SU-DHL-6 (cell line): Measurements from ENCODE around the gene TRAT1.

ENCODE experiments used
- H2AFZ ChIP-seq: fragments of 200-600 bp; sonication (generic); 2 replicates; pipeline ENCODE4 v1.6.1; 2014; ENCODE audit warnings: low read depth, mild to moderate bottlenecking, moderate library complexity, mixed read lengths, antibody characterized with exemption, low read length; ENCODE audit not compliant: severe bottlenecking
- H3F3A ChIP-seq: fragments of 200-600 bp; shearing (Covaris generic); 2 replicates; pipeline ENCODE4 v1.6.0; 2016; ENCODE audit warnings: antibody characterized with exemption, mild to moderate bottlenecking; ENCODE audit not compliant: insufficient read depth
- H3K27ac ChIP-seq: fragments of 200-600 bp; sonication (generic); 2 replicates; pipeline ENCODE4 v1.5.1; 2016; ENCODE audit warnings: low read depth, mild to moderate bottlenecking, low read length, moderate library complexity, mixed read lengths
- H3K27me3 ChIP-seq: fragments of 200-600 bp; sonication (generic), shearing (Covaris generic); 2 replicates; pipeline ENCODE4 v1.6.0; 2014; ENCODE audit warnings: mild to moderate bottlenecking, low read length
- H3K36me3 ChIP-seq: fragments of 200-600 bp; sonication (generic); 2 replicates; pipeline ENCODE4 v1.6.1; 2014; ENCODE audit warnings: mild to moderate bottlenecking, low read length, mixed read lengths
- H3K4me2 ChIP-seq: fragments of 300-600, 200-600 bp; shearing (Covaris generic), sonication (generic); 2 replicates; pipeline ENCODE4 v1.6.0; 2014; ENCODE audit warnings: low read length, low read depth, mild to moderate bottlenecking; ENCODE audit not compliant: poor library complexity, severe bottlenecking
- H3K4me3 ChIP-seq: fragments of 200-600 bp; sonication (generic); 2 replicates; pipeline ENCODE4 v1.5.1; 2014; ENCODE audit warnings: antibody characterized with exemption, low read length, mild to moderate bottlenecking, mixed read lengths; ENCODE audit not compliant: insufficient read depth, poor library complexity, severe bottlenecking
- H3K79me2 ChIP-seq: fragments of 200-600 bp; sonication (generic); 2 replicates; pipeline ENCODE4 v1.6.1; 2014; ENCODE audit warnings: mild to moderate bottlenecking, low read length, moderate library complexity; ENCODE audit not compliant: insufficient read depth
- H3K9ac ChIP-seq: fragments of 200-600 bp; sonication (generic); 2 replicates; pipeline ENCODE4 v1.7.0; 2014; ENCODE audit warnings: mild to moderate bottlenecking, low read length
- H3K9me2 ChIP-seq: fragments of 200-600 bp; sonication (generic); replicated peaks from 2 replicates; pipeline ENCODE4 v1.6.1; 2014; ENCODE audit warnings: low read length; ENCODE audit not compliant: insufficient read depth
- H3K9me3 ChIP-seq: fragments of 200-600 bp; sonication (generic); 2 replicates; pipeline ENCODE4 v1.6.1; 2014; ENCODE audit warnings: low read length, mixed read lengths; ENCODE audit not compliant: insufficient read depth
- H4K20me1 ChIP-seq: fragments of 200-600 bp; sonication (generic); 2 replicates; pipeline ENCODE4 v1.6.1; 2014; ENCODE audit warnings: low read depth, mild to moderate bottlenecking, antibody characterized with exemption, low read length, moderate library complexity, mixed read lengths
- EZH2phosphoT487 ChIP-seq: fragments of 200-600 bp; sonication (generic), shearing (Covaris generic); conservative IDR thresholded peaks from 2 replicates; pipeline ENCODE4 v1.6.1; 2018; ENCODE audit warnings: mild to moderate bottlenecking, antibody characterized with exemption, low read length, moderate library complexity, mixed read lengths
- TF ChIP-seq, protein P1 (sequence below): fragments of 200-600 bp; sonication (generic); IDR thresholded peaks from one replicate; pipeline ENCODE4 v1.5.1; 2017; ENCODE audit warnings: antibody characterized with exemption, mild to moderate bottlenecking, low read length, moderate library complexity; ENCODE audit not compliant: insufficient read depth, poor library complexity, severe bottlenecking

Gene TRAT1

DNA sequence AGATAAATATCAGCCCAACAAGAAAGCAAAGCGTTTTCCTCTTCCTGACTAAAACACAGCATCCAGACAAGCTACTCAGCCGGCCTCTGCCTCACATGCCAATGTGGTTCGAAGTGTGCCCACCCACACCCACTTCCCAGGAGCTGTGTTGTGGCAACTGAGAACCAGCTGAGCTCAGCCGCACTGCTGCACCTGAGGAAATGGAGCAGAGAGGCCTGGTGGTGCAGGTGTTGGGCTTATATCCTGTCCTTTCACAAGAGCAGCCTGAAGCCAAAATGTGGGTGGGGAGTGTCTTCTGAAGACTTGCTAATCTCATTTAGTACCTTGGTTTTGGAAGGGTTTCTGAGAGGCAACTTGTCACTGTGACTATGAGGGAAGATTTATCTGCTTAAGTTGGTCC is 42.4 kb upstream of the TRAT1 start:
- Histone ChIP-seq H3K4me2 (no peak overlapping the region), H3K9me3 (no peaks in the 10 kb centered on the region), H3K36me3 (no peaks in the 10 kb centered on the region), H3K9me2 (no peaks in the 10 kb centered on the region), H3F3A (no peaks in the 10 kb centered on the region), H3K27ac (no peak overlapping the region), H3K4me3 (no peak overlapping the region), H3K9ac (no peak overlapping the region), H3K27me3 (no peaks in the 10 kb centered on the region), H4K20me1 (no peaks in the 10 kb centered on the region), H2AFZ (no peak overlapping the region), H3K79me2 (no peaks in the 10 kb centered on the region)
- TF ChIP-seq, protein P1, sequence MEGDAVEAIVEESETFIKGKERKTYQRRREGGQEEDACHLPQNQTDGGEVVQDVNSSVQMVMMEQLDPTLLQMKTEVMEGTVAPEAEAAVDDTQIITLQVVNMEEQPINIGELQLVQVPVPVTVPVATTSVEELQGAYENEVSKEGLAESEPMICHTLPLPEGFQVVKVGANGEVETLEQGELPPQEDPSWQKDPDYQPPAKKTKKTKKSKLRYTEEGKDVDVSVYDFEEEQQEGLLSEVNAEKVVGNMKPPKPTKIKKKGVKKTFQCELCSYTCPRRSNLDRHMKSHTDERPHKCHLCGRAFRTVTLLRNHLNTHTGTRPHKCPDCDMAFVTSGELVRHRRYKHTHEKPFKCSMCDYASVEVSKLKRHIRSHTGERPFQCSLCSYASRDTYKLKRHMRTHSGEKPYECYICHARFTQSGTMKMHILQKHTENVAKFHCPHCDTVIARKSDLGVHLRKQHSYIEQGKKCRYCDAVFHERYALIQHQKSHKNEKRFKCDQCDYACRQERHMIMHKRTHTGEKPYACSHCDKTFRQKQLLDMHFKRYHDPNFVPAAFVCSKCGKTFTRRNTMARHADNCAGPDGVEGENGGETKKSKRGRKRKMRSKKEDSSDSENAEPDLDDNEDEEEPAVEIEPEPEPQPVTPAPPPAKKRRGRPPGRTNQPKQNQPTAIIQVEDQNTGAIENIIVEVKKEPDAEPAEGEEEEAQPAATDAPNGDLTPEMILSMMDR: no peak
- TF ChIP-seq EZH2phosphoT487: no peak

DNA sequence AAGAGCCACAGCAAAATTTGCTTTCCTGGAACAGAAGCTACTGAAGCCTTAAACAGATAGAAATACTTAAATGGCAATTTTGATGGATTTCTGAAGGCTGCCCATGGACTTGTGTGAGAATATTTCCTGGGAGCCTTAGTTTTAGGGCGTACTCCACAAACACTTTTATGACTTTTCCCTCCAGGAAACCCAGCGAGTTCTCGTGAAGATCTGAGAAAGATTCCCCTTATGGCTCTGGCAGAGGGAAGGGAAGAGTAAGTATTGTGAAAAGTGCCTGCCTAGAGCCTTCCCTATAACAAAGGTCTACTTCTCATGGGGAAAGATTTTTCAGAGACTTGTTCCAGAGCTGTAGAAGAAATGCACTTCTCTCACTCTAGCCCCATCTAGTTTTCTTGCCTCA is 31.1 kb upstream of the TRAT1 start:
- H3K79me2 ChIP-seq: no peaks in the 10 kb centered on the region
- no peak overlapping the region for H3K9ac ChIP-seq
- no peaks in the 10 kb centered on the region for H3K36me3 ChIP-seq
- no peaks in the 10 kb centered on the region for H3K9me2 ChIP-seq
- TF ChIP-seq, protein P1: no peak
- TF ChIP-seq EZH2phosphoT487: no peak
- H3K27ac ChIP-seq: no peak overlapping the region
- no peak overlapping the region for H3K4me2 ChIP-seq
- H3K27me3 ChIP-seq: no peaks in the 10 kb centered on the region
- H2AFZ ChIP-seq: no peak overlapping the region
- no peaks in the 10 kb centered on the region for H3F3A ChIP-seq
- H4K20me1 ChIP-seq: no peaks in the 10 kb centered on the region
- no peak overlapping the region for H3K4me3 ChIP-seq
- no peaks in the 10 kb centered on the region for H3K9me3 ChIP-seq

DNA sequence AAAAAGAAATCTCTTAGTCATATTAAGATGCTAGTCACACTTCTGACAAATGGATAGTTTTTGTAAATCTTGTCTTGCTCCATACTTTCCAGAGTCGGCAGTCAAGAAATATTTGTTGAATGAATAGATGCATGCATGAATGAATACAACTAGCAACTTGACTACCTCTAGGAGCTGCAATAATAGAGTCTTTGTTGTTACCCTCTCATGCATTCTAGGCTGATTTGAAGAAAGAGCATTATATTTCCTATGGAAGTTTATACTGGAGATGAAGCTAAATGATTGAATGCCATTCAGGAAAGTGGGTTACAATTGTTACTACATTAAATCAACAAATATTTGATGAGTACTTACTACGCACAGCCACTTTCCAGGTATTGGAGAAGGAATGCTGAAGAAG is 18.1 kb upstream of the TRAT1 start:
- Histone ChIP-seq H3K79me2 (no peaks in the 10 kb centered on the region), H3K27me3 (no peaks in the 10 kb centered on the region), H3K4me2 (no peak overlapping the region), H3K9me2 (no peaks in the 10 kb centered on the region; the same call in 1 of the 2 replicates), H3K9ac (no peak overlapping the region), H3F3A (no peaks in the 10 kb centered on the region), H3K27ac (no peak overlapping the region), H3K4me3 (no peak overlapping the region), H3K36me3 (no peaks in the 10 kb centered on the region), H4K20me1 (no peaks in the 10 kb centered on the region), H3K9me3 (no peaks in the 10 kb centered on the region), H2AFZ (no peak overlapping the region)
- no peak for TF ChIP-seq EZH2phosphoT487

DNA sequence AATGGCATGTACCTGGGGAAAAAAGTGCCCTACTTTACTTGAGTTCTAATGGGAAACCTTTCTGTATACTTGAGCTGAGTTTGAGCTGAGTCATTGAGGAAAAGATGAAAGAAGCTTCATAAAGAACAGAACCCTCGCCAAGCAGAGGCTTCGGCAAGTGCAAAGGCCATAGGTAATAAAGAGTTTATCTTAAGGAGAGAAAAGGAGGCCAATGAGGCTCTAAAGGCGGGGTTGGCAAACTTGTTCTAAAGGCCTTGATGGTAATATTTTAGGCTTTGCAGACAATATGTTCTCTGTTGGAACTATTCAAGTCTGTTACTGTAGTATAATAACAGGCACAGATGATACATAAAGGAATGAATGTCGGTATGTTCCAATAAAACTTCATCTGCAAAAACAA is 17.6 kb upstream of the TRAT1 start:
- Histone ChIP-seq H3K4me2 (no peak overlapping the region), H3K27ac (no peak overlapping the region), H3K9ac (no peak overlapping the region), H3K9me3 (no peaks in the 10 kb centered on the region), H3K27me3 (no peaks in the 10 kb centered on the region), H2AFZ (no peak overlapping the region), H3F3A (no peaks in the 10 kb centered on the region), H3K9me2 (no peaks in the 10 kb centered on the region; the same call in 1 of the 2 replicates), H3K4me3 (no peak overlapping the region), H3K36me3 (no peaks in the 10 kb centered on the region), H4K20me1 (no peaks in the 10 kb centered on the region), H3K79me2 (no peaks in the 10 kb centered on the region)
- TF ChIP-seq, protein P1: no peak
- TF ChIP-seq EZH2phosphoT487: no peak
